ENCODE results near the gene BRCA2. TPM values are rescaled to one million over a fixed set of nuclear protein-coding genes. Genes with fewer than 3 reads are reported as not detected.

Gene BRCA2
- total RNA-seq, 1 donor from 2014 or later = 38.7 TPM

GRCh38 chr13:32362574-32362973 is 47.3 kb downstream of the BRCA2 start:
- no peaks in the 10 kb centered on the region for H3K27me3 ChIP-seq
- no peak overlapping the region for H3K4me3 ChIP-seq
- no peaks in the 10 kb centered on the region for H3K79me2 ChIP-seq (ENCODE audit: low read depth)
- no peaks in the 10 kb centered on the region for H4K20me1 ChIP-seq (ENCODE audit: low read depth)
- Mint-ChIP-seq H3K27ac (no peak overlapping the region), H3K9me3 (no peaks in the 10 kb centered on the region), H3K27me3 (ENCODE audit: insufficient read depth, low read depth) (no peaks in the 10 kb centered on the region), H3K4me3 (no peak overlapping the region), H3K36me3 (peaks cover 14% of the 10 kb centered on the region), H3K4me1 (no peaks in the 10 kb centered on the region)
- no peak overlapping the region for H2AFZ ChIP-seq (replicated peaks)
- no peaks in the 10 kb centered on the region for H3F3A ChIP-seq (ENCODE audit: low read depth)
- no peaks in the 10 kb centered on the region for H3K4me1 ChIP-seq
- no peak for TF ChIP-seq EZH2 (IDR thresholded peaks at IDR 0.05)
- TF ChIP-seq, protein P1, sequence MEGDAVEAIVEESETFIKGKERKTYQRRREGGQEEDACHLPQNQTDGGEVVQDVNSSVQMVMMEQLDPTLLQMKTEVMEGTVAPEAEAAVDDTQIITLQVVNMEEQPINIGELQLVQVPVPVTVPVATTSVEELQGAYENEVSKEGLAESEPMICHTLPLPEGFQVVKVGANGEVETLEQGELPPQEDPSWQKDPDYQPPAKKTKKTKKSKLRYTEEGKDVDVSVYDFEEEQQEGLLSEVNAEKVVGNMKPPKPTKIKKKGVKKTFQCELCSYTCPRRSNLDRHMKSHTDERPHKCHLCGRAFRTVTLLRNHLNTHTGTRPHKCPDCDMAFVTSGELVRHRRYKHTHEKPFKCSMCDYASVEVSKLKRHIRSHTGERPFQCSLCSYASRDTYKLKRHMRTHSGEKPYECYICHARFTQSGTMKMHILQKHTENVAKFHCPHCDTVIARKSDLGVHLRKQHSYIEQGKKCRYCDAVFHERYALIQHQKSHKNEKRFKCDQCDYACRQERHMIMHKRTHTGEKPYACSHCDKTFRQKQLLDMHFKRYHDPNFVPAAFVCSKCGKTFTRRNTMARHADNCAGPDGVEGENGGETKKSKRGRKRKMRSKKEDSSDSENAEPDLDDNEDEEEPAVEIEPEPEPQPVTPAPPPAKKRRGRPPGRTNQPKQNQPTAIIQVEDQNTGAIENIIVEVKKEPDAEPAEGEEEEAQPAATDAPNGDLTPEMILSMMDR (IDR thresholded peaks at IDR 0.05) = no peak
- TF ChIP-seq EZH2phosphoT487 (IDR thresholded peaks at IDR 0.05) = no peak
- no peak overlapping the region for H3K4me2 ChIP-seq
- peaks cover 20% of the 10 kb centered on the region for H3K36me3 ChIP-seq
- DNase-seq (ENCODE audit: low spot score) = no peak
- H3K9me3 ChIP-seq (ENCODE audit: low read depth) = no peaks in the 10 kb centered on the region
- no peak overlapping the region for H3K27ac ChIP-seq
- no peak overlapping the region for H3K9ac ChIP-seq

DNA sequence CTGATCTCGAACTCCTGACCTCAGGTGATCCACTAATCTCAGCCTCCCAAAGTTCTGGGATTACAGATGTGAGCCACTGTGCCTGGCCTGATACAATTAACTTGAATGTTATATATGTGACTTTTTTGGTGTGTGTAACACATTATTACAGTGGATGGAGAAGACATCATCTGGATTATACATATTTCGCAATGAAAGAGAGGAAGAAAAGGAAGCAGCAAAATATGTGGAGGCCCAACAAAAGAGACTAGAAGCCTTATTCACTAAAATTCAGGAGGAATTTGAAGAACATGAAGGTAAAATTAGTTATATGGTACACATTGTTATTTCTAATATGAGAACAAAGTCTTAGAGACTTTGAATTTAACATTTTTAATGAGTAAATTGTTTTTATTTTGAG is 55.5 kb downstream of the BRCA2 start:
- H3K79me2 ChIP-seq (ENCODE audit: low read depth) = no peaks in the 10 kb centered on the region

DNA sequence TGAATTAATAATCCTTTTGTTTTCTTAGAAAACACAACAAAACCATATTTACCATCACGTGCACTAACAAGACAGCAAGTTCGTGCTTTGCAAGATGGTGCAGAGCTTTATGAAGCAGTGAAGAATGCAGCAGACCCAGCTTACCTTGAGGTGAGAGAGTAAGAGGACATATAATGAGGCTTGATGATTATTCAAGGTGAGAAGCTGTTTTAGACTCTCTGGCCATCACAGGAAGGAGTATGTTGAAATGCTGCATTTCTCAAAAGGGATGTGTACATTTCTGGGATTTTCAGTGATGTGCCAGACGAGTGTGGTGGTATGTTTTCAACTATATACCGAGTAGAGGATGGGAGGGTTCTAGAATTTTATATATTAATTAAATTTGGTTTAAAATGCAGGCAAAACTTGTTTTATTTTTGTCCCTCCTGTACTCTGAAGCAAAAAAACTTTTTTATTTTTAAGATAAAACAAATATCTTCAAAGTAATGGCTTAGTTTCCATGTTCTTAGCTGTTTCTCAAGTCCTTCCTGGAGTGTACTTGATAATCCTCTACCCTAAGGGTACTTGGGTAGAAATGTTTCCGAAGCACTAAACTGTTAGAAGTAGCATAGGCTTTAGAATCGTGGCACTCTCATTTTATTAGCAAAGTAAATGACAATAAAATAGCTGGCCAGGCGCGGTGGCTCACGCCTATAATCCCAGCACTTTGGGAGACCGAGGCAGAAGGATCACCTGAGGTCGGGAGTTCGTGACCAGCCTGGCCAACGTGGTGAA is 61.5 kb downstream of the BRCA2 start:
- Histone ChIP-seq H3K36me3 (peaks cover 13% of the 10 kb centered on the region), H3K4me2 (no peak overlapping the region), H3K27me3 (no peaks in the 10 kb centered on the region), H3K4me3 (no peak overlapping the region), H3K27ac (no peak overlapping the region), H2AFZ (replicated peaks) (no peak overlapping the region), H3K79me2 (ENCODE audit: low read depth) (no peaks in the 10 kb centered on the region), H4K20me1 (ENCODE audit: low read depth) (no peaks in the 10 kb centered on the region), H3F3A (ENCODE audit: low read depth) (no peaks in the 10 kb centered on the region), H3K9me3 (ENCODE audit: low read depth) (no peaks in the 10 kb centered on the region), H3K4me1 (no peaks in the 10 kb centered on the region), H3K9ac (no peak overlapping the region)
- Mint-ChIP-seq H3K36me3 (peaks cover 36% of the 10 kb centered on the region), H3K9me3 (peaks cover 8% of the 10 kb centered on the region), H3K27ac (no peak overlapping the region), H3K4me3 (no peak overlapping the region), H3K27me3 (ENCODE audit: insufficient read depth, low read depth) (peaks cover 2% of the 10 kb centered on the region), H3K4me1 (no peaks in the 10 kb centered on the region)
- no peak for DNase-seq (ENCODE audit: low spot score)
- no peak for TF ChIP-seq EZH2phosphoT487 (IDR thresholded peaks at IDR 0.05)

More for the DNA sequence above, 55.5 kb downstream of the BRCA2 start:
- Mint-ChIP-seq H3K27me3 (ENCODE audit: insufficient read depth, low read depth) (peaks cover 2% of the 10 kb centered on the region), H3K4me1 (no peaks in the 10 kb centered on the region), H3K27ac (no peak overlapping the region), H3K36me3 (peaks cover 40% of the 10 kb centered on the region), H3K9me3 (peaks cover 8% of the 10 kb centered on the region), H3K4me3 (no peak overlapping the region)
- no peaks in the 10 kb centered on the region for H3K4me1 ChIP-seq
- H3K4me2 ChIP-seq = no peak overlapping the region
- H3K36me3 ChIP-seq = peaks cover 9% of the 10 kb centered on the region
- H3F3A ChIP-seq (ENCODE audit: low read depth) = no peaks in the 10 kb centered on the region
- H3K4me3 ChIP-seq = no peak overlapping the region
- no peaks in the 10 kb centered on the region for H3K9me3 ChIP-seq (ENCODE audit: low read depth)
- DNase-seq (ENCODE audit: low spot score) = no peak
- H3K27me3 ChIP-seq = no peaks in the 10 kb centered on the region
- no peak overlapping the region for H2AFZ ChIP-seq (replicated peaks)
- H3K9ac ChIP-seq = no peak overlapping the region
- TF ChIP-seq, protein P1 (IDR thresholded peaks at IDR 0.05) = no peak
- TF ChIP-seq EZH2 (IDR thresholded peaks at IDR 0.05) = no peak
- no peak for TF ChIP-seq EZH2phosphoT487 (IDR thresholded peaks at IDR 0.05)
- H4K20me1 ChIP-seq (ENCODE audit: low read depth) = no peaks in the 10 kb centered on the region
- no peak overlapping the region for H3K27ac ChIP-seq

- DNase-seq (ENCODE audit: low spot score) = no peak
- Histone ChIP-seq H3K4me1 (no peaks in the 10 kb centered on the region), H3K36me3 (peaks cover 10% of the 10 kb centered on the region), H3K27me3 (no peaks in the 10 kb centered on the region), H3F3A (ENCODE audit: low read depth) (no peaks in the 10 kb centered on the region), H2AFZ (replicated peaks) (no peak overlapping the region), H3K27ac (no peak overlapping the region), H3K4me2 (no peak overlapping the region), H3K4me3 (no peak overlapping the region), H3K9ac (no peak overlapping the region), H3K79me2 (ENCODE audit: low read depth) (no peaks in the 10 kb centered on the region), H3K9me3 (ENCODE audit: low read depth) (no peaks in the 10 kb centered on the region), H4K20me1 (ENCODE audit: low read depth) (no peaks in the 10 kb centered on the region)
- Mint-ChIP-seq H3K27me3 (ENCODE audit: insufficient read depth, low read depth) (peaks cover 2% of the 10 kb centered on the region), H3K9me3 (peaks cover 6% of the 10 kb centered on the region), H3K36me3 (peaks cover 26% of the 10 kb centered on the region), H3K4me1 (no peaks in the 10 kb centered on the region), H3K27ac (no peak overlapping the region), H3K4me3 (no peak overlapping the region)
- TF ChIP-seq, protein P1 (IDR thresholded peaks at IDR 0.05) = no peak
- no peak for TF ChIP-seq EZH2 (IDR thresholded peaks at IDR 0.05)
Measured at GRCh38 chr13:32378012-32378411, 62.7 kb downstream of the BRCA2 start.
